Measurements from ENCODE around the gene RFPL4A.

- TF ChIP-seq RAD21 (IDR thresholded peaks at IDR 0.05; ENCODE audit: low read depth) (no peak), NFIC (IDR thresholded peaks at IDR 0.05) (no peak), CEBPB (IDR thresholded peaks at IDR 0.05) (no peak), REST (IDR thresholded peaks at IDR 0.05; ENCODE audit: low read depth) (no peak), MAX (IDR thresholded peaks at IDR 0.05) (no peak), ZBTB7A (IDR thresholded peaks at IDR 0.05; ENCODE audit: low read depth) (no peak), YY1 (IDR thresholded peaks at IDR 0.05; ENCODE audit: low read depth) (no peak), EP300 (IDR thresholded peaks at IDR 0.05; ENCODE audit: borderline replicate concordance) (no peak), FOXM1 (IDR thresholded peaks at IDR 0.05; ENCODE audit: borderline replicate concordance, low read depth) (no peak)
These were observed 20.6 kb upstream of the RFPL4A start, which contains the start of gene NLRP9 for GRCh38 chr19:55738302-55738701.
